ENCODE data around the gene CAMK2B. TPM values are rescaled to one million over a fixed set of nuclear protein-coding genes. Genes with fewer than 3 reads are reported as not detected.

The CAMK2B gene
- total RNA-seq, 1 experiment from 2014 or later, result 0.14 TPM

DNA sequence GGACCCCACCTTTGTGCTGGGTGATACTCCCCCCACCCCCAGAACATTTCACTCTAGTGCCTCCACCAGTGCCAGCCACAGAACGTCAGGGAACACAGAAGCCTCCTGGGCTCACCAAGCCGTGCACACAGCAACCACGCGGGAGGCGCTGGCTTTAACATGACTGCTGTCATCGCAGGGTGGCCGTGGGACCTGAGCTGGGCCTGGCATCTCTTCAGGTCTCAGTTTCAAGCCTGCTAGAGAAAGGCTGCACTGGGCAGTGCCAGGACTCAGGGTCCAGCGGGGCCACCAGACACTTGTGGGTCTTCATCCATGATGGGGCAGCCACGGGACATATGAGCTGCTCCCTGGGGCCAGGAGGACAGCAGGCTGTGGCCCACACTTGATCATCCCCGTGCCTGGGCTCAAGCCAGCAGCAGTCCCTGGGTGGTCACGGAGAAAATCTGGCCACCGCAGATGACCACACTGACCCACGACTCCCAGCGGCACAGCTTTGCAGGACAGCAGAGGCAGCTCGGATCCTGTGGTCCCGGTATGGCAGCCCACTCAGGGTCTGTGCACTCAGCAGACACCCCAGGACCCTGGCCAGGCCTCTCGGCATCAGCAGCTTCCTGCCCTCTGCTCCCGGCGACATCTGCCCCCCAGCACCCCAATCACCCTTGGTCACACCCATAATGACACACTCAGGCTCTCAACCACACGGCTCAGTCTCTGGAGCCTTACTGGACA lies 44.2 kb downstream of the CAMK2B start:
- in situ Hi-C loops (cut with HindIII; ENCODE audit: low pct_unique_long_range_greater_than_20kb, low sequenced_read_pairs), result no loop called here
- no peak for DNase-seq (ENCODE audit: low read depth)

DNA sequence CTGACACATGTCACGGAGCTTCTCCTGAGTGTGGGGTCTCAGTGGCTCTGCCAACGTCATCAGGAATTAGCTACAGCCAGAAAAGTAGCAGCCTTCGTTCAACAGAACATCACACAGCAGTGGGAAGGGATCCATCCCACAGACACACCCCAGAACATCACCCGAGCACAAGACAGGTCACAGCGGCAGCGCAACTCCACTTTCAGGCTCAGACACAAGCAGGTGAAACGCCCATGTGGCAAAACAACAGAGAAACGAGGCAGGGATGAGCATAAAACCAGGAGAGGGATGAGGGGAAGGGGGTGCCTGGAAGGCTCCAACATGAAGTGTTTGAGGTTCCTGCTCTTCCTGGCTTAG lies 44.8 kb downstream of the CAMK2B start:
- no peak for DNase-seq (ENCODE audit: low read depth)
- in situ Hi-C loops (cut with HindIII; ENCODE audit: low pct_unique_long_range_greater_than_20kb, low sequenced_read_pairs), result no loop called here

DNA sequence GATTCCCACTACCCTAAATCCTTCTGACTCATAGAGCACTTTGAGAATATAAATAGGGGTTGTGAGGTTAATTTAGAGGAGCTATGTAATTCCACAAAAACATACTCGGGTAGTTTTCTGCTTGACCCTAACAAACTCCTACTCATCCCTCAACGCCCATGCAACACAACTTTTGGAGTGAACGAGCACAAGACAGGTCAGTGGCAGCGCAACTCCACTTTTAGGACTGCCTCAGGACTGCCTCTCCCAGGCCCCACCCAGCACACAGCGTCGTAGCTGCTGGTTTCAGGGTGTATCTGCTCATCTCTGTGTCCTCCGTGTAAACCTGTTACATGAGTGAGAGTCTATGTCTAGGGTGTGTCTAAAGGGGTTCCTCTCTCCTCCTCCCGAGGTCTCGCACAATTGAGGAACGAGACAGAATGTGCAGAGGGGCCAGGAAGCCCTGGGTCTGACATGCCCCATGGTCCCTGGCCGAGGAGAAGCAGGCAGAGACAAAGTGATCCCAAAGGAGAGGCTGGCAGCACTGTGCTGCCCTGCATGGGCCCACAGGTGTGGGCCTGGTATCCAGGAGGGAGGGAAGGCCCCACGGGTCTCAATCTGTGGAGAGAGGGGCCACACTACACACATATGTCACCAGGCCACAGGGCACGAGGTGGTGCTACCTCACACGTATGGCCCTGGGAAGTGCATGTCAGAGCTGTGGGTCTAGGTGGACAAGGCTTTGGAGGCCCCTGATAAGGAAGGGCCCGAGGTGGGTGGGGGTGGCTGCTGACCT lies 45.5 kb downstream of the CAMK2B start:
- DNase-seq (ENCODE audit: low read depth), result no peak
- in situ Hi-C loops (cut with HindIII; ENCODE audit: low pct_unique_long_range_greater_than_20kb, low sequenced_read_pairs), result no loop called here

DNA sequence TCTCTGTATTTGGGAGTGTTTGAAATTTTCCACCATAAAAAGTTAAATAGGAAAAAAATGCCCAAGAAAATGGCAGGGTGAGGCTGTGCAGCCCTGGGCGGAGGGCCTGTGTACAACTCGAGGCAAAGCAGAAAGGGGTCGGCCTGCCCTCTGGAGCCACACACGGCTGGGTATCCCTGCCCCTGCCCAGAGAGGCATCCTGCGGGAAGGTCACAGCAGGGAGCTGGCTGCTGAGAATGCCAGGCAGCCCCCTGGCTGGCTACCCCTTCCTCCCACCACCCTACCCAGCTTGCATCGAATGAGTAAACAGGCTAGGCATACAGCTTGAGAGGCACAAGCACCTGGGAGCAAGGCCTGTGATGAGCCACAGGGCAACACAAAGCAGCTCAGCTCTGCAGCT lies 46.1 kb downstream of the CAMK2B start:
- in situ Hi-C loops (cut with HindIII; ENCODE audit: low pct_unique_long_range_greater_than_20kb, low sequenced_read_pairs), result no loop called here
- no peak for DNase-seq (ENCODE audit: low read depth)

DNA sequence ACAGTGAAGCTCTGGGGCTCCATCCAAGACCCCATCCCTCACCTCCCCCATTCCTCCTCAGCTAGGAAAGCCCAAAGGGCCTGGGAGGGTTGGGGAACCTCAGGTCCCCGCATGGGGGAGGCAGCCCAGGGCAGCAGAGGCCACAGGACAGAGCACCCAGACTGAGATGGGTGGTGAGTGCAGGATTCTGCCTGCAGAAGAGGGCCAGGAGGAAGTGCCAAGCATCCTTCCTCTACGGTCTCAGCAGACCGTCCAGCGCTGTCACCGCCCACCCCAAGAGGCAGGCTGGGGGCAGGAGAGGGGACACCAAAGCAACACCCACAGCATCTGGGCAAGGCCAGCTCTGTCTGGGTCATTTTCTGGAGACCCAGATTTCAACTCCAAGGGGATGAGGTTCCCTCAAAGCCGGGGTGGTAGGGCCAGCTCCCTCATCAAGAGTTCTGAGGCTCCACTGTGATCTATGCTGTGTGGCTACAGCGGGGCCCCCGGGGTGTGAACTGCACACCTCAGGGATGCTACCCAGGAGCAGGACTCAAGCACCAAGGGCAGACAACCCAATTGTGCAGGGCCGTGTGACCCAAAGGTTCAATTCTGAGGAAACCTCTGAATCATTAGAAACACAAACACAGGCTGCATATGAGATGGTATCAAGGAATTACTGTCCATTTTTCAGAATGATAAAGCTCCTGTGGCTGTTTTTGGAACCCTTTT lies 46.8 kb downstream of the CAMK2B start:
- DNase-seq (ENCODE audit: low read depth), result no peak
- in situ Hi-C loops (cut with HindIII; ENCODE audit: low pct_unique_long_range_greater_than_20kb, low sequenced_read_pairs), result no loop called here

DNA sequence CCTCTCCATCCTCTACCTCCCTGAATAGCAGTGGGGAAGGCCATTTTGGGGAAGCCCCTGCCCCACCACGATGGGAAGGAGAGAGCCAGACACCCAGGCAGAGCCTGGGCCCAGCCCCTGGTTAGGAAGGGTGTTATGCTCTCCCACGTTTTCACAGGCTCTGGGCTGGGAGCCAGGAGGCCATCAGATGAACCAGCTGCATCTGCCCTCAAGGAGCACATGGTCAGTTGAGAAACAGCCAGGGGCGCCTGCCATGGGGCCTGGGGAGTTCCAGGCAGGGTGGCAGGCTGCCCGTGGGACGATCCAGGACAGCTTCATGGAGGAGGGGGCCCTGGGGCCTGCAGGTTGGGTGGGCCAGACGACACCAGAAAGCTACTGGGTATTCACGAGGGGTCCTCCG lies 47.5 kb downstream of the CAMK2B start:
- DNase-seq (ENCODE audit: low read depth), result no peak
- in situ Hi-C loops (cut with HindIII; ENCODE audit: low pct_unique_long_range_greater_than_20kb, low sequenced_read_pairs), result no loop called here

DNA sequence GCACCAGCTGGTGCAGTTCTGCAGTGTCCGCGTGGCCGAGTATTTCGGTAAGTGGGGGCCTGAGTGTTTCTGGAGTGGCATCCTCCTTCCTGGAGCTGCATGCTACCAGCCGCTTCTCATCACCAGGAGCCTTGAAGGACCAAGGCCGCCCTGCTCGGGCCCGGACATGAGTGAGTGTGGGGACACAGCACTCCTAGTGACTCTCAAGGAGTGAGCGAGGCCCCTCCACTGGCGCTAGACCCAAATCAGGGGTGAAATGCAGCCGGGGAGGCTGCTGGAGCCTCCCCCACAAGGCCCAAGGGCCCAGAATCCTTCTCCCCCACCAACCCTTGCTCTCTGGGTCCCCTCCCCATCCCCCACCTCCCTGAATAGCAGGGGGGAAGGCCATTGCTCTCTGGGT lies 48.0 kb downstream of the CAMK2B start:
- DNase-seq (ENCODE audit: low read depth), result no peak
- in situ Hi-C loops (cut with HindIII; ENCODE audit: low pct_unique_long_range_greater_than_20kb, low sequenced_read_pairs), result no loop called here

DNA sequence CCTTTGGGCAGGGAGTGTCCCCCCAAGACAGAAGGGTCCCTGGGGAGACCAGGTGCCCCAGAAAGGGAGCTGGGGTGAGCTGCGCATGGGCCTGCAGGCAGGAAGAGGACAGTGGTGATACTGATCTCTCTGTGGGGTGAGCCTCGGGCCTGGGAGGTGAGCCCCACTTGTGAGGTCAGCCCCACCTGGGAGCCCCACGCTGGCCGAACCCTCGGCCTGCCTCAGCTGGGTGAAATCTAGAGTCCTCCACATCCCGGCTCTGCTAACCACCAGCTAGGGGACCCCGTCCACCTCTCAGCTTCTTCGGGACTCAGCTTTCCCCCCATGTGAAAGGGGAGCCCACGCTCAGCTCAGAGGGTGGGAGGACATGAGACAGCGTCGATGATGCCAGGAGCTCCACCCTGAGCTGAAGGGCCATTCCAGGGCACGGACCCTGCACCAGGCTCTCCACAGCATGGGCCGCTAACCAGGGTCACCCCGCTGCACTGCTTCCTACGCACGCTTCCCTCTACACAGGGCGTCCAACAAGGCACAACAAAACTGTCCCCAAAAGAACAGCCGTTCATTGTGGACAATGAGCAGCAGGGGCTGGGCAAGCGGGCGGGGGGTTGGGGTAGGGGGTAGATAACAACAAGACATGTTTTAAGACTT lies 48.7 kb downstream of the CAMK2B start:
- no peak for DNase-seq (ENCODE audit: low read depth)
- in situ Hi-C loops (cut with HindIII; ENCODE audit: low pct_unique_long_range_greater_than_20kb, low sequenced_read_pairs), result no loop called here

DNA sequence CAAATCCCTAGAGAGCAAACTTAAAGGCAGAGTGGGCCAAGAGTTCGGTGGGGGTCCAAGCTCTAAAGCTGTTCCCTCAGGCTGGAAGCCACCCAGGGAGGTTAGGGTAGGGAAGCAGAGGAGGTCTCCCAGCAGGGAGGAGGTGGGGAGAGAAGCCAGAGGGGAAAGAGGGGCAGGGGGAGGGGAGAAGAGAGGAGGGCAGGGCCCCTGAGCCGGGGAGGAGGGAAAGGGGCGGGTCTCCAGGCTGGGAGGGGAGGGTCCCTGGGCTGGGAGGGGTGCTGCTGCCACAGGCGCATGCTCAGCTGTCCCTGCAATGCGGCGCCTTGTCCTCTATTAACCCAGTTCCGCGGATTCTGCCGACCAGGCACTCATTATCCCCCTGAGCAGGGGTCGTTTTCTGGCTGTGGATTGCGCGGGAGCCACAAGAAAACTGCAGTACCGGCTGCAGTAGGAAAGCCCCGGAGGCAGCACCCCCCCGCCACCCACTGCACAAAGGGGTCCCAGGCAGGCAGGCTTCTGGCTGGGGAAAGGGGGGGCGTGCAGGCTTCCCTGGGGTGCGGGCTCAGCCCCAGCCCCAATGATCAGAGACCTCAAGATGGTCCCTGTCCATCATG lies 49.3 kb downstream of the CAMK2B start:
- in situ Hi-C loops (cut with HindIII; ENCODE audit: low pct_unique_long_range_greater_than_20kb, low sequenced_read_pairs), result no loop called here
- DNase-seq (ENCODE audit: low read depth), result no peak

DNA sequence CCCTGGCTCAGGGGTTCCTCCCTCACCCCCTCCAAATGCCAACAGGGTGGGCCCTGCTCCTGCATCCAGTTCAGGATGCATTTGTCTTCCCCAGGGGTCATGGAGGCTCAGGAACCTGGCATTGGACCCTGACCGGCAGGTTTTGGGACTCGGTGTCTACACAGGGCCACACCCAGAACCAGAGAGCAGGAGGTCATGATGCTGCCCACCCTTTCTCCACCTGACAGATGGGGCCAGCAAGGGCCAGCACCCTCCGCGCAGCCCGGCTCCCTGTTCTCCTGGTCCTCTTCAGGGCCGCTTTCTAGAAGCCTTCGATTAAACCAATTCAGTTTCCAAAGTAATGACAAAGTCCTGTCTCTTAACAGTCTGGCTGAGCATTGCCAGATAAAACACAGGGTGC lies 50.2 kb downstream of the CAMK2B start:
- no peak for DNase-seq (ENCODE audit: low read depth)
- in situ Hi-C loops (cut with HindIII; ENCODE audit: low pct_unique_long_range_greater_than_20kb, low sequenced_read_pairs), result no loop called here

DNA sequence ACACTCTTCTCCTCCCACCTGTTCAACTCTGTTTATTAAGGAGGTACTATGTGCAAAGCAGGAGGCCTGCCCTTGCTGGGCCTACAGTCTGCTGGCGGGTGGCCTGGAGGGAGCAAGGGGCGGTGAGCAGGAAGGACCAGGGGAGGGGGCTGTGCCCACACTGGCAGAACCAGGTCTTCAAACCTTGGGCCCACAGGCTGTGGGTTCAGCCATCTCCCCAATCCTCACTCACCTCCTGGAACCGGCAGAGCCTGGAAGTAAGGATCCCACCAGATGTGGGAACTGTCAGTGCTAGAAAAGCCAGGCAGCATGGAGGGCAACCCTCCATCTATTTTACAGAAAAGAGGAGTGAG lies 50.8 kb downstream of the CAMK2B start:
- in situ Hi-C loops (cut with HindIII; ENCODE audit: low pct_unique_long_range_greater_than_20kb, low sequenced_read_pairs), result no loop called here

DNA sequence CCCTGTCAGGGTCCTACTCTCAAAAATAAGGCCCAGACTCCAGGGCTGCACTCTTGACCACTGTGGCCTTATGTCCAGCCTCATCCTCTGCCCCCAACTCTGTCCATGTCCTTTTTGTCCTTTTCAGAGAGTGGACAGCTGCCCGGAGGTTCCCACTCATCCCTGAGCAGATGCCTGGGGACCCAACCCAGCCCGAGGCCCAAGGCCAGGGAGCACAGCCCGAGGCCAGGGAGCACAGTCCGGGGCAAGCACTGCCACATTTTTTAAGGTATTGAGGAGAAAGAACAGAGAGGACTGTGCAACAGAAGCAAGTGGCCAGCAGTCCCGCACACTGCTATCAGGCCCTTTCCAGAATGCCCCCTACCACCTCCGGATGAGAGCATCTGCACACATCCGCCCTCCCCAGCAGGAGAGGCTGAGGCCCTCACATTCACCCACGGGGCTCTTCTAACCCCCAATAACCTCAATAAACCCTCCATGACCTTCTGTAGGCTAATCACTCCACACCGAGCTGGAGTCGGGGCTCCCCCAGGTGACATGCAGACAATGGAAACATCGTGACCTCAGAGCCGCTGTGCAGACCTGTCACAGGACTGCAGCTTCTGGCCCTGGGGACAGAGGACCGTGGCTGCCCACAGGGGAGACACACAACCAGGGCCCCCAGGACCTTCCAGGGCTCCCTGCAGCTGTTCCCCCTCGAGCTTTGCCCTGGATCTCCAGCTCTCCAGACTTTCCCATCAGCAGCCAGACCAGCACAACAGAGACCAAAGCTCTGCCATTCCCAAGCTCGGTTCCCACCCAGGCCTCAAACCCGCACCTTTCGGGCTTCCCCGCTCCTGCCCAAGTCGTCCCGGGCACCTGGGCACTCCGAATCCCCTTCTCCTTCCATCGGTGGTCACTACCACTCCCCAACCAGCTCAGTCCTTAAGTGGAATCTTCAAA lies 51.4 kb downstream of the CAMK2B start:
- in situ Hi-C loops (cut with HindIII; ENCODE audit: low pct_unique_long_range_greater_than_20kb, low sequenced_read_pairs), result no loop called here
- DNase-seq (ENCODE audit: low read depth), result no peak

More for the DNA sequence above, 50.8 kb downstream of the CAMK2B start:
- no peak for DNase-seq (ENCODE audit: low read depth)

DNA sequence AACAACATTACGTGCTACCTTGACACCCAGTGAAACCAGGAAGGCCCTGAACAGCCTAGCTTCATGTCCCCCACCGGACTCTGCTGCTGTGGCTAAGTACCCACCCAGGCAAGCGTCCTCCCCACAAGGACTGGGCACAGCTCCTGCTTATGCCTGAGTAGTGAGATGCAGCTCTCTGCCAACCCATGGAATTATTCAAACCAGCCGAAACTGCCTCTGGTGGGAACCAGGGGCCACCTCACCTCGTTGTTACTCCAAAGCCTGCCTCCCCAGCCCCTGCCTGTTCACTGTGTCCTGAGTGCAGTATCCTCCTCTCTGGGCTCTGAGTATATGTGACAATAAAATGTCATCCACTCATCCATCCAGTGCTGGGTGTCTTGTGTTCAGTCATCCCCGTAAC lies 52.4 kb downstream of the CAMK2B start:
- in situ Hi-C loops (cut with HindIII; ENCODE audit: low pct_unique_long_range_greater_than_20kb, low sequenced_read_pairs), result no loop called here
- DNase-seq (ENCODE audit: low read depth), result no peak

DNA sequence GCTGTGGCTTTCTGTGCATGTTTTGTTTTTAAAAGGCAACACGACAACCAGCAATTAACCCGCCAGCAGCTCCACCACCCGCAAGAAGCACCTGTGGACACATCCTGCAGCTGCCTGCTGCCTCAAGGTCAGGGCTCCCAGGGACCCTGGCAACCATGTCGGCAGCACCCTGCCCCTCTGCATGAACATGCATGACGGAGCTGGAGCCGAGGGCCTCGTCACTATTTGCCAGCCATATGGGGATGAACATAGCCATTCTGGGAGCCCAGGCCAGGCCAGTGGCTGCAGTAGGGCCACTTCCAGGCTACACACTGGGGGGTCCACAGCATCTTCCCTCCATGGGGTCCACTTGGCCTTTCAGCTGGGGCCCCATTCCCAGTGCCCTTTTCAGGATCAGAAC lies 52.9 kb downstream of the CAMK2B start:
- DNase-seq (ENCODE audit: low read depth), result no peak
- in situ Hi-C loops (cut with HindIII; ENCODE audit: low pct_unique_long_range_greater_than_20kb, low sequenced_read_pairs), result no loop called here

DNA sequence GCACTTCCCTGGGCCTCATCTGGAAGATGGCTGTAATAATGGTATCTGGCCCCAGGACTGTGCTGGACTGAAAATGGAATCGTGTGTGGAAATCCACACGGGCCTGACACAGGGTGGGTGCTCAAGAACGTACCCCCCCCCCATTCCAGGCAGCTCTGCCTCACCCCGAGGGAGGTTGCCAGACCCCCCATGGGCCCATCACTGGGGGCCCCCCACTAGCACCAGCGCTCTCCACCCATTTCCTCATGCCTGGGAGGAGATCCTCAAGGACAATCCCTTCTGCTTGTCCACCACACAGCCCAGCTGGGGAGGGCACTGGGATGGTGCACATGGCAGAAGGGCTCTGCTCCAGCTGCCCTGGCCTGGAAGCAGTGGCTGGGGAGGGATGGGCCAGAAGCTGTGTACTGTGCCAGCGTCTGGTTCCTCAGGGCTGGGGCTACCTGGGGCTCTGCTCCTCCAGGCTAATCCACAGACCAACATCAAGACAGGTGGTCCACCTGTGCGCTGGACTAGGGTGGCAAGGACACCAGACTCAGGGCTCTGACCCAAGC lies 55.4 kb downstream of the CAMK2B start:
- in situ Hi-C loops (cut with HindIII; ENCODE audit: low pct_unique_long_range_greater_than_20kb, low sequenced_read_pairs), result no loop called here
- no peak for DNase-seq (ENCODE audit: low read depth)

DNA sequence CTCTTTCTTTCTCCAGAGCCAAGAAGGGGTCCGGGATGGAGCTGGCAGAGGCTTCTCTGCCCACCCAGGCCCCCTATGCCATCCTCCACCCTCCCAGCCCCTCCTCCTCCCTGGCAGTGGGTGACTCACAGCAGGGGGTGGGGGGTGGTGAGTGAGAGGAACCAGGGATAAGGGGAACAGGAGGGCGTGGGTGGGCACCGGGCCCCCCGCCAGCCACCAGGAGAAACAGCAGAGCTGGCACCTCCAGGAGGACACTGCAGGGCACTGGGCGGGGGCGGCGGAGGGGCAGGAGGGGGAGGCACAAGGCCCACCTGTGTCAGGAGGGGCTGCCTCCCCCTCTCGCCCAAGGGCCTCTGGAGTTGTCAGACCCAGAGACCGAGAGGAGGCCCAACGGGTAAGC lies 56.0 kb downstream of the CAMK2B start:
- in situ Hi-C loops (cut with HindIII; ENCODE audit: low pct_unique_long_range_greater_than_20kb, low sequenced_read_pairs), result no loop called here
- DNase-seq (ENCODE audit: low read depth), result no peak

DNA sequence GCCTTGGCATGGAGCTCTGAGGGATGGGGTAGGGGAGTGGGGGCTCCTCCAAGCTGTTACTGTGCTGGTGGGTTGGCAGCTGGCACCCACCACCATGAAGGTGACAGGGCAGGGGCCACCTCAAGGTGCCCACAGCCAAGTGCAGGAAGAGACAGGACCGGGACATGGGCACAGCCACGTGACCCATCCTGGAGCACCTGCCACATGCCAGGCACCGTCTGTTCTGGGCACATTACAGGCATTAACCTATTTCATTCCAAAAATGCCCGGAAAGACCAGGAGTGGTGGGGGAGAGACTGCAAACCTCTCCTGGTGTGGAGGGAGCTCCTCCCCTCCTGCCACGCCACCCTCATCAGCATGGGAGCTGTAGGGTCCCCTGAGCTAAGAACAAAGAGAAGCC lies 56.7 kb downstream of the CAMK2B start:
- no peak for DNase-seq (ENCODE audit: low read depth)
- in situ Hi-C loops (cut with HindIII; ENCODE audit: low pct_unique_long_range_greater_than_20kb, low sequenced_read_pairs), result no loop called here
